Kasumi-1 (cell line): ENCODE results near the gene TNFSF12.

Experiments
- DNase-seq, 2 experiments: peaks; one replicate each; lab custom pipeline; 2025; lab: John Stamatoyannopoulos, UW

The TNFSF12 gene

GRCh38 chr17:7548585-7549400 lies at the start of gene TNFSF12:
Gene TNFSF12, plus strand, starts transcription at chr17:7549058. Its CDS starts 96 bp downstream, at chr17:7549154.
- DNase-seq, result no peak

GRCh38 chr17:7499161-7499560 lies 49.7 kb upstream of the TNFSF12 start:
- no peak for DNase-seq

GRCh38 chr17:7501729-7502128 lies 47.1 kb upstream of the TNFSF12 start:
- no peak for DNase-seq

- no peak for DNase-seq
These were observed 46.5 kb upstream of the TNFSF12 start for GRCh38 chr17:7502171-7502847.

GRCh38 chr17:7502987-7503386 lies 45.9 kb upstream of the TNFSF12 start:
- no peak for DNase-seq

GRCh38 chr17:7503521-7503920 lies 45.3 kb upstream of the TNFSF12 start:
- DNase-seq, result no peak

GRCh38 chr17:7508145-7508544 lies 40.7 kb upstream of the TNFSF12 start:
- DNase-seq, result no peak

GRCh38 chr17:7508846-7509245 lies 40.0 kb upstream of the TNFSF12 start:
- no peak for DNase-seq

- no peak for DNase-seq
These were observed 38.9 kb upstream of the TNFSF12 start for GRCh38 chr17:7509937-7510336.

GRCh38 chr17:7511108-7511507 lies 37.8 kb upstream of the TNFSF12 start:
- DNase-seq, result no peak

GRCh38 chr17:7512105-7512504 lies 36.8 kb upstream of the TNFSF12 start:
- DNase-seq, result no peak

GRCh38 chr17:7512824-7513540 lies 35.9 kb upstream of the TNFSF12 start:
- DNase-seq, result no peak

- DNase-seq, result no peak
These were observed 34.9 kb upstream of the TNFSF12 start for GRCh38 chr17:7513850-7514419.

GRCh38 chr17:7515911-7516610 lies 32.8 kb upstream of the TNFSF12 start:
- DNase-seq, result no peak

GRCh38 chr17:7523033-7523432 lies 25.8 kb upstream of the TNFSF12 start:
- DNase-seq, result peak in 1 of 2 experiments; percentile 2

- DNase-seq, result no peak
These were observed 20.0 kb upstream of the TNFSF12 start for GRCh38 chr17:7528842-7529241.

GRCh38 chr17:7530023-7530900 lies 18.6 kb upstream of the TNFSF12 start:
- no peak for DNase-seq

GRCh38 chr17:7538050-7538449 lies 10.8 kb upstream of the TNFSF12 start:
- DNase-seq, result no peak

GRCh38 chr17:7538891-7539545 lies 9.8 kb upstream of the TNFSF12 start:
- no peak for DNase-seq

- no peak for DNase-seq
These were observed 7.7 kb upstream of the TNFSF12 start for GRCh38 chr17:7541074-7541621.
